ENCODE data around the gene NPPB. TPM values are rescaled to one million over a fixed set of nuclear protein-coding genes. Genes with fewer than 3 reads are reported as not detected.
A peak's percentile ranks its signal among the peaks of the same experiment; 100 is the strongest.

NPPB gene
- total and polyA plus RNA-seq, 9 of the 15 experiments (the other 6 are each of a cell fraction or from before 2014, with no cell fraction given) = not detected

- TF ChIP-seq NR4A1 (CRISPR knock-in tag; IDR thresholded peaks at IDR 0.05) = no peak
- TF ChIP-seq NR4A1 (tag; IDR thresholded peaks at IDR 0.05) = peak; percentile 85
- no peak for TF ChIP-seq XRCC5 (IDR thresholded peaks at IDR 0.05; ENCODE audit: low read depth, low read length)
- TF ChIP-seq PTTG1 (tag; IDR thresholded peaks at IDR 0.05; ENCODE audit: low read depth) = 0 out of 2 replicates have a peak, but pooled peaks have one; percentile 32
- TF ChIP-seq CXXC5 (CRISPR knock-in tag; IDR thresholded peaks at IDR 0.05) = peak; percentile 59; the same call in 1 of the 2 replicates
- TF ChIP-seq ZNF644 (tag; IDR thresholded peaks at IDR 0.05; ENCODE audit: low read depth) = 0 out of 2 replicates have a peak, but pooled peaks have one; percentile 63
Measured at GRCh38 chr1:11879311-11880180, 20.8 kb upstream of the NPPB start (continued).

DNA sequence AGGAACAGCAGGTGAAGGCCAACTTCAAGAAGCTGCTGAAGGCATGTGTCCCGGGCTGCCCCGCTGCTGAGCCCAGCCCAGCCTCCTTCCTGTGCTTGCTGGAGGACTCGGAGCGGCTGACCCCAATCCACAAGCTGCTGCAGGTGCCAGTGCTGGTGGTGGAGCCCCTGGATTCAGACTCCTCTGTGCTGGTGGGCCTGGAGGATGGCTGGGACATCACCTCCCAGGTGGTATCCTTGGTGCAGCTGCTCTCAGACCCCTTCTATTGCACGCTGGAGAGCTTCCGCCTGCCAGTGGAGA is 20.1 kb upstream of the NPPB start:
- peaks cover 50 to 80% of the 10 kb centered on the region in 2 experiments for H3K4me1 ChIP-seq (replicated peaks in 1 of 2; ENCODE audit: control insufficient read depth in 2 of 2, insufficient read depth in 2 of 2, low read length in 2 of 2)
- BruUV-seq (replicated peaks) = no TSS peak
- no peak for TF ChIP-seq HLTF (IDR thresholded peaks at IDR 0.05)
- no peak for TF ChIP-seq NFIC (IDR thresholded peaks at IDR 0.05)
- TF ChIP-seq, protein P1, sequence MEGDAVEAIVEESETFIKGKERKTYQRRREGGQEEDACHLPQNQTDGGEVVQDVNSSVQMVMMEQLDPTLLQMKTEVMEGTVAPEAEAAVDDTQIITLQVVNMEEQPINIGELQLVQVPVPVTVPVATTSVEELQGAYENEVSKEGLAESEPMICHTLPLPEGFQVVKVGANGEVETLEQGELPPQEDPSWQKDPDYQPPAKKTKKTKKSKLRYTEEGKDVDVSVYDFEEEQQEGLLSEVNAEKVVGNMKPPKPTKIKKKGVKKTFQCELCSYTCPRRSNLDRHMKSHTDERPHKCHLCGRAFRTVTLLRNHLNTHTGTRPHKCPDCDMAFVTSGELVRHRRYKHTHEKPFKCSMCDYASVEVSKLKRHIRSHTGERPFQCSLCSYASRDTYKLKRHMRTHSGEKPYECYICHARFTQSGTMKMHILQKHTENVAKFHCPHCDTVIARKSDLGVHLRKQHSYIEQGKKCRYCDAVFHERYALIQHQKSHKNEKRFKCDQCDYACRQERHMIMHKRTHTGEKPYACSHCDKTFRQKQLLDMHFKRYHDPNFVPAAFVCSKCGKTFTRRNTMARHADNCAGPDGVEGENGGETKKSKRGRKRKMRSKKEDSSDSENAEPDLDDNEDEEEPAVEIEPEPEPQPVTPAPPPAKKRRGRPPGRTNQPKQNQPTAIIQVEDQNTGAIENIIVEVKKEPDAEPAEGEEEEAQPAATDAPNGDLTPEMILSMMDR (IDR thresholded peaks at IDR 0.05 in 2 of 3, conservative IDR thresholded peaks at IDR 0.05 in 1 of 3; ENCODE audit: insufficient read depth in 2 of 3, low read depth in 1 of 3, low read length in 3 of 3) = no peak
- TF ChIP-seq ATF1 (CRISPR knock-in tag; IDR thresholded peaks at IDR 0.05) = no peak
- no peak for TF ChIP-seq ATF1 (tag; IDR thresholded peaks at IDR 0.05)
- TF ChIP-seq, protein P2, sequence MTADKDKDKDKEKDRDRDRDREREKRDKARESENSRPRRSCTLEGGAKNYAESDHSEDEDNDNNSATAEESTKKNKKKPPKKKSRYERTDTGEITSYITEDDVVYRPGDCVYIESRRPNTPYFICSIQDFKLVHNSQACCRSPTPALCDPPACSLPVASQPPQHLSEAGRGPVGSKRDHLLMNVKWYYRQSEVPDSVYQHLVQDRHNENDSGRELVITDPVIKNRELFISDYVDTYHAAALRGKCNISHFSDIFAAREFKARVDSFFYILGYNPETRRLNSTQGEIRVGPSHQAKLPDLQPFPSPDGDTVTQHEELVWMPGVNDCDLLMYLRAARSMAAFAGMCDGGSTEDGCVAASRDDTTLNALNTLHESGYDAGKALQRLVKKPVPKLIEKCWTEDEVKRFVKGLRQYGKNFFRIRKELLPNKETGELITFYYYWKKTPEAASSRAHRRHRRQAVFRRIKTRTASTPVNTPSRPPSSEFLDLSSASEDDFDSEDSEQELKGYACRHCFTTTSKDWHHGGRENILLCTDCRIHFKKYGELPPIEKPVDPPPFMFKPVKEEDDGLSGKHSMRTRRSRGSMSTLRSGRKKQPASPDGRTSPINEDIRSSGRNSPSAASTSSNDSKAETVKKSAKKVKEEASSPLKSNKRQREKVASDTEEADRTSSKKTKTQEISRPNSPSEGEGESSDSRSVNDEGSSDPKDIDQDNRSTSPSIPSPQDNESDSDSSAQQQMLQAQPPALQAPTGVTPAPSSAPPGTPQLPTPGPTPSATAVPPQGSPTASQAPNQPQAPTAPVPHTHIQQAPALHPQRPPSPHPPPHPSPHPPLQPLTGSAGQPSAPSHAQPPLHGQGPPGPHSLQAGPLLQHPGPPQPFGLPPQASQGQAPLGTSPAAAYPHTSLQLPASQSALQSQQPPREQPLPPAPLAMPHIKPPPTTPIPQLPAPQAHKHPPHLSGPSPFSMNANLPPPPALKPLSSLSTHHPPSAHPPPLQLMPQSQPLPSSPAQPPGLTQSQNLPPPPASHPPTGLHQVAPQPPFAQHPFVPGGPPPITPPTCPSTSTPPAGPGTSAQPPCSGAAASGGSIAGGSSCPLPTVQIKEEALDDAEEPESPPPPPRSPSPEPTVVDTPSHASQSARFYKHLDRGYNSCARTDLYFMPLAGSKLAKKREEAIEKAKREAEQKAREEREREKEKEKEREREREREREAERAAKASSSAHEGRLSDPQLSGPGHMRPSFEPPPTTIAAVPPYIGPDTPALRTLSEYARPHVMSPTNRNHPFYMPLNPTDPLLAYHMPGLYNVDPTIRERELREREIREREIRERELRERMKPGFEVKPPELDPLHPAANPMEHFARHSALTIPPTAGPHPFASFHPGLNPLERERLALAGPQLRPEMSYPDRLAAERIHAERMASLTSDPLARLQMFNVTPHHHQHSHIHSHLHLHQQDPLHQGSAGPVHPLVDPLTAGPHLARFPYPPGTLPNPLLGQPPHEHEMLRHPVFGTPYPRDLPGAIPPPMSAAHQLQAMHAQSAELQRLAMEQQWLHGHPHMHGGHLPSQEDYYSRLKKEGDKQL (CRISPR knock-in tag; IDR thresholded peaks at IDR 0.05; ENCODE audit: borderline replicate concordance) = no peak
- no peak for TF ChIP-seq ZNF324 (CRISPR knock-in tag; IDR thresholded peaks at IDR 0.05)
- no peak for TF ChIP-seq KDM4B (IDR thresholded peaks at IDR 0.05; ENCODE audit: borderline replicate concordance in 2 of 2, low read depth in 1 of 2)

More for the DNA sequence above, 20.1 kb upstream of the NPPB start:
- intact Hi-C loops (cut with micrococcal nuclease) = no loop called here
- in situ Hi-C loops (cut with MboI) = no loop called here
- H3K4me3 ChIP-seq = no peak overlapping the region
- no peaks in the 10 kb centered on the region for H4K20me1 ChIP-seq (replicated peaks; ENCODE audit: control insufficient read depth, insufficient read depth, low read length)
- FAIRE-seq (no peak), DNase-seq (ENCODE audit: extremely low read depth in 1 of 4, low spot score in 3 of 4) (no peak), ATAC-seq (no peak)
- no peaks in the 10 kb centered on the region for H3K9me1 ChIP-seq (ENCODE audit: control insufficient read depth, insufficient read depth, low read length)
- H3K27ac ChIP-seq (ENCODE audit: extremely low read depth, low read depth, low read length) = no peak overlapping the region
- H3K4me2 ChIP-seq (ENCODE audit: insufficient read depth, low read length) = no peak overlapping the region
- WGBS (ENCODE audit: insufficient coverage, low coverage, missing lambda C conversion rate) = 70% methylated on average over 6 of the region's 6 CpGs
- no peaks in the 10 kb centered on the region for H3K36me3 ChIP-seq (ENCODE audit: control insufficient read depth, insufficient read depth, low read length)
- H3K9ac ChIP-seq (ENCODE audit: insufficient read depth in 1 of 2, low read depth in 2 of 2, low read length in 2 of 2) = peak overlapping the region in 1 of 2 experiments; percentile 83; a peak in 2 of 4 replicates
- ChIA-PET POLR2A (interaction anchor here (0.6 to 6.7 kb wide), 8 partner anchors 9 to 222 kb away, joined by 3 to 159 read pairs (median 3); no protein-coding TSS in a partner anchor), CTCF (ENCODE audit: low intra/inter-chr PET ratio) (no interaction called here)
- H3K27me3 ChIP-seq (ENCODE audit: control insufficient read depth in 2 of 2, insufficient read depth in 2 of 2, low read length in 2 of 2) = no peaks in the 10 kb centered on the region
- 0 out of 2 replicates have a peak overlapping the region, but pooled peaks have one; percentile 61 for H2AFZ ChIP-seq (ENCODE audit: low read depth, low read length)
- no peaks in the 10 kb centered on the region; the same call in 2 of the 3 replicates for H3K79me2 ChIP-seq (ENCODE audit: control insufficient read depth, insufficient read depth, low read length)
- H3K9me3 ChIP-seq (replicated peaks; ENCODE audit: control insufficient read depth, insufficient read depth, low read depth, low read length) = peaks cover 3% of the 10 kb centered on the region; the same call in 1 of the 2 replicates

All from K562 (cell line).